SW480 (cell line): Measurements from ENCODE around the gene CNPY2.
"Not testable (repeated sequence)": the region's sequence is repeated elsewhere in the genome, so short reads cannot be mapped to it uniquely, and the experiment has no call there.

Source experiments
- DNase-seq: peaks from one replicate; pipeline ENCODE4 v3.0.0-alpha.2; 2016; ENCODE audit warnings: low spot score

CNPY2 gene

DNA sequence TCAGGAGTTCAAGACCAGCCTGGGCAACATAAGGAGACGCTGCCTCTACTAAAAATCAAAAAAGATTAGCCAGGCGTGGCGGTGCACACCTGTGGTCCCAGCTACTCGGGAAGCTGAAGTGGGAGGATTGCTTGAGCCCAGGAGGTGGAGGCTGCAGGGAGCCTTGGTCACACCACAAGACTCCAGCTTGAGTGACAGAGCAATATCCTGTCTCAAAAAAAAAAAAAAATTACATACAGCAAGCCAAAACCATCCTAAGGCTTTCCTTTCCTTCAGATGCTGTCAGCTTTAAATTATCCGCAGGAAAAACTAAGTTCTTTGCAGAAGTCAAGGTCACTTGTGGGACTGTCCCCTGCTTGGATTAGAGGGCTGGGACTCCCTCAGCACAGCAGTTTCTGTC lies 17.0 kb downstream of the CNPY2 start:
- no peak for DNase-seq

DNA sequence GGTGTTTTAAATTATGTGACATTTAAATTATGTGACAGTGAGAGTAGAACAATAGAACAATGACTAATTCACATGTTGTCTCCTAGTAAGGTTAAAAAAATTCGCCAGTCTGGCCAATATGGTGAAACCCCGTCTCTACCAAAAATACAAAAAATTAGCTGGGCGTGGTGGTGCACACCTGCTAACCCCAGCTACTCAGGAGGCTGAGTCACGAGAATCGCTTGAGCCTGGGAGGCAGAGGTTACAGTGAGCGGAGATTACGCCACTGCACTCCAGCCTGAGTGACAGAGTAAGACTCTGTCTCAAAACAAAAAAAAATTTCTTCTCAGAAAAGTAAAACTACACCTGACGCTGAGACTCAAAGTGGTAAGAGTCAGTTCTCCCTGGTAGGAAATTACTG lies 18.4 kb downstream of the CNPY2 start:
- no peak for DNase-seq

DNA sequence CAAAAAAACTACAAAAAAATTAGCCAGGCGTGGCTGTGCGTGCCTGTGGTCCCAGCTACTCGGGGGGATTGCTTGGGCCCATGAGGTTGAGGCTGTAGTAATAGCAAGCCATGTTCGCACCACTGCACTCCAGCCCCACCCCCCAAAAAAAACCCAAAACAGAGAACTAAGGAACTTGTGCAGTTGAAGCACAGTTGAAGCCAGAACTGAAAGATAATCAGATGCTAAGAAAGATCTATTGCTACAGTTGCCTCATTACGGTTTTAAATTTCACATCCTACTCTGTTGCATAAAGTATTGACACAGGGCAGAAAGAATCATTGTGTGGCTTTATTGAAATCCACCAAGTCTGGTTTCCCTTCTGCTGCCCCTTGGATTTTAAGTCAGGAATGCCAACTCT lies 19.5 kb downstream of the CNPY2 start:
- no peak for DNase-seq

DNA sequence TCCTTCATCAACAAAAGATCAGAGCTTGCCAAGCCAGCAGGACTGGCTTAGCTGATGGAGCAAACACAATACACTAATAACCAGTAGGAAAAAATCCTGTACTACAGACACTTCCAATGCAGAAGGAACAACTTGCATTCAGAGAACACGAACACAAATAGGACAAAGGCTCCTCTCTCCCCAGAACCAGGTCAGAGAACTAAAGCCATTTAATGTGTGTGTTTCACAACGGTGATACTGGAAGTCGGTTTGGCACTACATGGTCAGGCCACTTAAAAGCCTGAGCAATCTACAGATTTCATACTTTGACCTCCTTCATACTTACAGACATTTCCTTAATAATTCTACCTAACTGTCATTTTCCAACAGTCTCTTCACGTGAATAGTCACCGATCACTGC lies 22.0 kb downstream of the CNPY2 start:
- no peak for DNase-seq

DNA sequence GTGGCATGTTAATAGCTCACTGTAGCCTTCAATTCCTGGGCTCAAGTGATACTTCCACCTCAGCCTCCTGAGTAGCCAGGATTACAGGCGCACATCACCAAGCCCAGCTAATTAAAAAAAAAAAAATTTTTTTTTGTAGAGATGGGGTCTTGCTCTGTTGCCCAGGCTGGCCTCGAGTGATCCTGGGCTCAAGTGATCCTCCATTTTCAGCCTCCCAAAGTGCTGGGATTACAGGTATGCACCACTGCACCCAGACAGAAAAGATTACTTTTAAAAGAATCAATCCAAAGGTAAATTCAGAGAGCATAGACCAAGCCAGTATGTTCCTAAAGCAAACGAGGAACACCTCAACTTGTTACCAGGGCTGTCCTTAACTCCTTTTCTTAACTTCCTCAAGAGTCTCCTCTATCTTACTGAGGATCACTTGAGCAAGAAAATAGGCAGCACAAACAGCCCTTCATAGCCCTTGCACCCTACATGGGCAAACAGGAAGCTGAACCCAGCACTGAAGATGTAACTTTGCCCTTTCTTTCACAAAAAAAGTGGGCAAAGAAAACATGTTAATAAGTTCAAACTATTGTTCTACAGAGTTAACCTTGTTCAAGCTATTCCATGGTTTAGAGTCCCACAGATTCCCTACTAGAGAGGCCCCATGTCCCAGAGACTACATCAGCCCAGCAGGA lies 26.9 kb downstream of the CNPY2 start:
- DNase-seq, result no peak

DNA sequence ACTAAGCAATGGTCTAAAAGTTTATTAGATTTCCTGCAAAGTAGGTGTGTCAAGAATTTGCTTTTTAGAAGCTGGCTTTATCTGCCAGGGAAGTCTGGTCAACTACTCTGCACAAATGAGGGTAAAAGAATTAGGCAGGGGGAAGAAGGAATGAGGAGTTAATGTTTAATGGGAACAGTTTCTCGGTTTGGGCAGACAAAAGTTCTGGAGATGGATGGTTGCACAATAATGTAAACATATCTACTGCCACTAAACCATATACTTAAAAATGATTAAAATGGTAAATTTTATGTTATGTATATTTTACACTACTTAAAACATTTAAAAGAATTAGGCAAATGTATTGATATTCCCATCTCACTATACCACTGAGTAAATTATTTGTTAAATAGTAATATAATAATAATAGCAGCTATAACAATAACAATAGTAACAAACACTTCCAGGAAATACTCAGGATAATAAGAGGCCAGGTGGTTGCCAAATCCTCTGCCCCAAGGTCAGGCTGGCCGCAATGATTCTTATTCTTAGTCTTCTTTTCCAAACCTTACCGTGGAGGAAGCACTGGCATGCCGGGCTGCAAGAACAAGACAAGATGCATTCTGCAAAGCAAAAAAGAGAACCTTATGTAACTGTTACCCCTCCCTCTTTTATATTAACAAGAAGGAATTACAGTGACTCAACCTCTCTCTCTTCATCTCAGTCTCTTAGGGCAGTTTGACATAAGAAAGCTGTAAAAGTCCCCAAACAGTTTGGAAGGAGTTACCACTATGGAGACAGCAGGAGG lies 29.6 kb downstream of the CNPY2 start:
- DNase-seq, result no peak

DNA sequence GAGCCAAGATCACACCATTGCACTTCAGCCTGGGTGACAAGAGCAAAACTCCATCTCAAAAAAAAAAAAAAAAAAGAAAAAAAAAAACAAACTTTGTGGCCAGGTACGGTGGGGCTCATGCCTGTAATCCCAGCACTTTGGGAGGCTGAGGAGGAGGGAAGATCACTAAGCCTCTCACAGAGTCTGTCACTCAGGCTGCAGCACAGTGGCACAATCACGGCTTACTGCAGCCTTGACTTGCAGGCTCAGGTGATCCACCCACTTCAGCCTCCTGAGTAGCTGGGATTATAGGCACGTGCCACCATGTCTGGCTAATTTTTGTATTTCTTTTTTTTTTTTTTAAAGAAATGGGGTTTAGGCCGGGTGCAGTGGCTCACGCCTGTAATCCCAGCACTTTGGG lies 31.5 kb downstream of the CNPY2 start:
- DNase-seq, result not testable (repeated sequence)

DNA sequence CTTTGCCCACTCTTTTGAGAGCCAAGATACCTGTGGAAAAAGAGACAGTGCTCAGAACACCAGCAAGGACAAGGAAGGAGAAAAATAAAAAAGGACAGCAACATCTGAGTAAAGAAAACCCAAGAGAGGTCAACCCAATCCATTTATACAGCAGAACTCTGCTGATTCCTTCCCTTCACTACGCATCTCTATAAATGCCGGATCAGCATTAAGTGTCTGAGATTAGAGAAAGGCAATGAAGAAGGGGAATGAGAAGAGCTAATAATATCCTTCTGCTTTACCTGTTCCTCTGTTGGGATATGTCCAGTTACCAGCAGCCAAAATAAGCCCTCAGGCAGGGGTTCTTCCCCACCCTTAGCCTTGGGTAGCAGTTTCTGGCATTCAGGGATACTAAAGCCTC lies 33.2 kb downstream of the CNPY2 start:
- DNase-seq, result no peak

DNA sequence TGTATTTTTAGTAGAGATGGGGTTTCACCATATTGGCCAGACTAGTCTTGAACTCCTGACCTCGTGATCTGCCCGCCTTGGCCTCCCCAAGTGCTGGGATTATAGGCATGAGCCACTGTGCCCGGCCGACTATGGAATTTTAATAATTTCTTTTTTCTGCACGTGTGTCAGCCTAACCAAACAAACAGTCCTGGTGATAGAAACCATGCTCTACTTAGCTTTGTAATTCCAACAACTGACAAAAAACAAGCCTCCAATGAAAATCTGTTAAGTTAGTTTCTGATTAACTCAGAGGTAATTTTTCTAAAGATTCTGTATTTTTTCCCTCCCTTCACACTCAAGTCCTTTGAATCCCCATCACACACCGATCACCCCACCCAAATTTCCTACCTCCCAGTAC lies 33.8 kb downstream of the CNPY2 start:
- DNase-seq, result no peak

DNA sequence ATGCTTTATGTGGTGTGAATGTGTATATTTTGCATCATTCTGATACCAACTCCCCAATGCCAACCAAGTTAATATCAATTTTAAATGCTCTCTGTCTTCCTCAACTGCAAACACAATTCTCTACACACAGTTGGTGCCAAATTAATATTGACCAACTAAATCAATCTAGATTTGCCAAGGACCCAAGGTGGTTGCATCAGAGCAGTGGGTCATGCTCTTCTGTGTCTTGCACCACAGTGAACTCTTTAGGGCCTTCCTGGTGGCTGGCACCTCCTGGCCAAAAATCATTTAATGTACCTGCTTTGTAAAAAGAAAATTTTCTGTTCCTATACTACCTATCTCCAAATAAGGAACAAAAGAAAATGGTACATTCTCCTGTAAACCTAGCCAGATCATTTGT lies 34.9 kb downstream of the CNPY2 start:
- DNase-seq, result no peak

DNA sequence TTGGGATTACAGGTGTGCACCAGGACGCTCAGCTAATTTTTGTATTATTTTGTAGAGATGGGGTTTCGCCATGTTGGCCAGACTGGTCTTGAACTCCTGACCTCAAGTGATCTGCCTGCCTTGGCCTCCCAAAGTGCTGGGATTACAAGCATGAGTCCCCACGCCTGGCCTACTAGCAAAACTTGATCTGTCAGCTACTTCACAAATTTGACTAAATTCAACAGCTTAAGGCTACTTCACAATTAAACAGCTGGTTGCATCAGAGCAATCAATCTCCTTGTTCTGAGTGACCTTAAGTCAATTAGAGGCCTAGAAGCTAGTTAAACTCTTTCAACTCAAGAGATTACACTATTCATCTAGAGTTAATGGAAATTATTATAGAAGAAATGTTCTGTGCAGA lies 36.9 kb downstream of the CNPY2 start:
- DNase-seq, result no peak

DNA sequence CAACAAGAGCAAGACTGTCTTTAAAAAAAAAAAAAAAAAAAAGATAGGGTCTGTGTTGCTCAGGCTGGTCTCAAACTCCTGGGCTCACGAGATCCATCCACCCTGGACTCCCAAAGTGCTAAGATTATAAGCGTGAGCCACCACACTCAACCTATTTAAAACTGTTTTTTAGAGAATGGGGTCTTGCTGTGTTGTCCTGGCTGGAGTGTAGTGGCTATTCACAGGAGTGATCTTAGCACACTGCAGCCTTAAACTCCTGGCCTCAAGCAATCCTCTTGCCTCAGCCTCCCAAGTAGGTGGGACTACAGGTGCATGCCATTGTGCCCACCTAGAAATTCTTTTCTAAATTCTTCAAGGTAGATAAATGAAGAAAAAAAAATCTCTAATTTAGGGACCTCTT lies 41.5 kb downstream of the CNPY2 start:
- DNase-seq, result no peak

DNA sequence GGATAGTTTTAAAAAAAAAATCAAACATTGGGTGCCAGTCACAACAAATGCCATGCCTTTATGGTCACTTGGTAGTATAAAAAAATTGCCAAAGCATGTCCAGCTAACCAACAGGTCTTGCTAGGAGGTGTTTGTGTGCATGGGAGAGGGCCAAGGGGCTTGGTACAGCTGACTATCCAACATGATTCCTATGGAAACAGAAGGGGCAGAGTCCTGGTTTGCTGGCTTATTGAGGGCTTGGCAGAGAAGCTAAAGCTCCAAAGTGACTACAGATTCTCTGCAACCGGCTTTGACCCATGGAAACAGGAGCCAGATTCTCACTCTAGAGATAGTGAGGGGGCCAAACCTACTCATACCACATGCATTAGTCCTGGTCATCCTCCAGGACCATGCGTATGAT lies 43.3 kb downstream of the CNPY2 start:
- not testable (repeated sequence) for DNase-seq

DNA sequence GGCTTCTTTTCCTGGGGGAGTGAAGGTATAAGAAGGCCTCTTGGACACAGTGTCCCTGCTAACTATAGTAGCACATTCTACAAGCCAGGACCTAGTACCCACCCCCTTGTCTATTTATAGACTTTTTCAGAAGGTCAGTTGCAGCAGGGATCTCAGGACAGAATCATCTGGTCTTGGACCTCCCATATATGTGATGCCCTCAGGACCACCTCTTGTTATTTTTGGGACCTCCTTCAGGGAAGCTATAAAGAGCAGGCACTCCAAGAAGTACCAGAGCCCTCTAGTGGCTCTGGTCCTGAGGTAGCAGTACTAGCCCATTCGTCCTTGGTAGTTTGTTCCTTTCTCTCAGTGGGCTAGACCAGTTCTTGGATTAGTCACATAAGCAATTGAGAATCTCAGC lies 44.8 kb downstream of the CNPY2 start:
- DNase-seq, result no peak

DNA sequence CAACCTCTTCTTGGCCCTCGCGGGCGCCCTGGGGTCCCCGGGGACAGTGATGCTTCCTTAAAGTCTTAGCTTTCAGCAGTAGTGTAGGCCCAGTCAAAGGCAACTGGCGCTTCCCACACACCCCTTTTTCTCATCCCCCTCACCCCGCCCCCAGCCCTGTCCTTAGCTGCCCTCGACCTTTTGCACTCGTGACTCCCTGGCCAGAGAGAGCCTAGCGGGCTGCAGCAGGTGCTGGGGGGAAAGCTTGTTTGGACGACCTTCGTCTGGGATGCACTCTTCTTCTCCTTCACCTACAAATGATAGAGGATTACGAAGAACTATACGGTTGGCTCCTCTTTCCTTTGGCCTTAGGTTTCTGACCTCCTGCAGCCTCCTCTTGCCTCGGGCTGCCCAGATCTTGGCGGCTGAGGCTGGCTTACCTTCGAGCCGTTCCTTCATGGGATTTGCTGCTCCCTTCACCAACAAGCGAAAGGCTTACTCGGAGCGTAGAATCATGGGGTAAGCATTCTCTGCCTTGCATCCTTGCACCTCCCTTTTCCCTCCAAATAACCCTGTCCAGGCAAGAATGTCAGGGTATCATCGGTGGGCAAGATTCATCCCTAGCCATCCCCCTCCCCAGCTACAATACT lies 48.2 kb downstream of the CNPY2 start:
- no peak for DNase-seq

DNA sequence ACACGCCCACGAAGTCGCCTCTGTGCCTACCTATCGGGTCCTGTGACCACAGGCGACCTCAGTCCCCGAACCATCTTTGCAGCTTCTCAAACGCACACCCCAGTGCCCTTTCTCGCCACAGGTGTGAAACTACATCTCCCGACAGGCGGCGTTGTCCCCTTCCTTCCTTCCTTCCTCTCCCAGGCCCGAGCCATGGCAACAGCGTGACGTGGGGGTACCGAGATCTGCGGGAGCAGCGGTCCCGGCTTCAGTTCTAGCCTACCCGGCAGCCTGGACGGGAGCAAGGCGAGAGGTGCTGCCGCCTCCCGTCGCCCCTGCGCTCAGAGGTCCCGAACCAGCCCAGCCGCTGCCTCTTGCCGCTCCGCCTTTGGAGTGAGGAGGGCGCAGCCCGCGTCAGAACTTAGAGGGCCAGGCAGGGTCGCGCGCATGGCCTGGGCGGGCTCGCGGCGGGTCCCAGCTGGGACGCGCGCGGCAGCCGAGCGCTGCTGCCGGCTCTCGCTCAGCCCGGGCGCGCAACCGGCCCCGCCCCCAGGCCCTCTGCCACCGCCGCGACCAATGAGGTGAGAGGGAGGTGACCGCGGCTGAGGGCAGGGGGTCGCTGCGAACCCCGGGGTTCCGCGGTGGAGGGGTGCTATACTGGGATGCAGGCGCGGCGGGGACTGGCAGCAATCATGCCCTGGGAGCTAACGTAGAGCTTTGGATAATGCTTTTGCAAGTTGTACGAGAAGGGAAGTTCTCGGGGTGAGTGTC lies 48.9 kb downstream of the CNPY2 start, which contains the start of gene COQ10A:
Gene COQ10A (plus strand): TSS at position 250 of the 750 bp plus-strand sequence. CDS start 177 bp downstream, at position 427.
- DNase-seq, result peak; percentile 91

DNA sequence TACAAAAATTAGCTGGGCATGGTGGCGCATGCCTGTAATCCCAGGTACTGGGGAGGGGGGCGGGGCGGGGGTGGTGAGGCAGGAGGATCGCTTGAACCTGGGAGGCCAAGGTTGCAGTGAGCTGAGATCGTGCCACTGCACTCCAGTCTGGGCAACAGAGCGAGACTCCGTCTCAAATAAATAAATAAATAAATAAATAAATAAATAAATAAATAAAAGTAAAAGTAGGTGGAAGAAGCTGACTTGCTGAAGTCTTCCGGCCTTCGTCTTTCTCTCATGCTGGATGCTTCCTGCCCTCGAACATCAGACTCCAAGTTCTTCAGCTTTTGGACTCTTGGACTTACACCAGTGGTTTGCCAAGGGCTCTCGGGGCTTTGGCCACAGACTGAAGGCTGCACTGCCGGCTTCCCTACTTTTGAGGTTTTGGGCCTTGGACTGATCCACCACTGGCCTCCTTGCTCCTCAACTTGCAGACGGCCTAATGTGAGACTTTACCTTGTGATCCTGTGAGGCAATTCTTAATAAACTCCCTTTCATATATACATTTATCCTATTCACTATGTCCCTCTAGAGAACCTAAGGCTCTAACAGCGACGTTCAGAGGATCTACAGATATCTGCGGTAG lies 49.6 kb downstream of the CNPY2 start:
- not testable (repeated sequence) for DNase-seq

DNA sequence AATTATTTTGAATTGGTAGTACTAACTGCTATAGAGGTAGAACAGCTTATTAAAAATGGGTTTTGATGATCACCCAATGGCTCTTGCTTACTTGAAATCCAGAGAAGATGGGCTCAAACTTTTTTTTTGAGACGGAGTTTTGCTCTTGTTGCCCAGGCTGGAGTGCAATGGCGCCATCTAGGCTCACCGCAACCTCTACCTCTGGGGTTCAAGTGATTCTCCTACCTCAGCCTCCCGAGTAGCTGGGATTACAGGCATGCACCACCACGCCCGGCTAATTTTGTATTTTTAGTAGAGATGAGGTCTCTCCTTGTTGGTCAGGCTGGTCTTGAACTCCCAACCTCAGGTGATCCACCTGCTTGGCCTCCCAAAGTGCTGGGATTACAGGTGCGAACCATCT lies 52.8 kb downstream of the CNPY2 start:
- not testable (repeated sequence) for DNase-seq

DNA sequence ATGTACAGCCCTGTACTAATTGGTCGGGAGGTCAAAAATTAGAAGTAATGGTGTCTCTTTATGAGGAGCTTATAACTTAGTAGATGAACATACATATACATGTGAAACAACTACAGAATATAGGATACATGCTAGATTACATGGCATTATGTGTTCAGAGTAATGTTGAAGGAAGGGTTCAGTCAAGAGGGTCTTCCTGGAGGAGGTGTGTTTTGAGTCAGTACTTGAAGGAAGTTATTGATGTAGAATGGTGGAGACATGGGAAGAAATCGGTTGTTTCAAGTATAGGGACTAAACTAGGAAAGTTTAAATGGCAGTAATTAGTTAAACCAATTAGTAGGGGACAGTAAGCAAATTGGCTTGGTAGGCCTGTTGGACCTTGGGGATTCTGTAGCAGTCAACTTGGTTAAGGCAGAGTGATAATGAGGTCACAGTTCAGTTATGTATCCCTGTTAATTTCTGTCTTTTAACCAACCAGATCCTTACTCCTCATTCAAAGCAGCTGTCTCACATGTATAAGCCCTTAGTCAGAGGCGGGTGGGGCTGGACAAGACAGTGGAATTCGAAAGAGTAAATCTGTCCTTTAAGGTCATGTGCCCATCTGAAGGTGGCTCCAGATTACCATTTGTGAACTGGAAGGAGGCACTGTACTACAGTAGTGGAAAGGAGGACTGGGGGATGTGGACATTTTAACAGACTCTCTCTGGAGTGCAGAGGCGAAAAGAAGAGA lies 54.1 kb downstream of the CNPY2 start:
- DNase-seq, result peak; percentile 87

DNA sequence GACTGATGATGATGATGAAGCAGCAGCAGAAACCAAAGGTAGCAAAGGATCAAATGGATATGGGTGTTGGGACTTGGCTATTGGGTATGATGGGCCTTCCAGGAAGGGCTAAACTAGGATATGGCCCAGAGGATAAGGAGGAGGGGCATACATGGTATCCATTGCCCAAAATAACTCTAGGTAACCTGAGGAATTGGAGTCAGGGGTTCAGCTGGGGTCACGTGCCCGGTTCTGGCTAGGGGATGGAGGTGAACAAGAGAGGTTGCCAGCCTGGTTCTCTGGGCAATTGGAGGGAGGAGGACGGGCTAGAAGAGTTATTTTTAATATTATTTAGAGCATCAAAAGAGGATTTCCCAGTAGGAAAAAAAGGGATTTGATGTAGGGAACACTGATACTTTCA lies 54.9 kb downstream of the CNPY2 start:
- no peak for DNase-seq

DNA sequence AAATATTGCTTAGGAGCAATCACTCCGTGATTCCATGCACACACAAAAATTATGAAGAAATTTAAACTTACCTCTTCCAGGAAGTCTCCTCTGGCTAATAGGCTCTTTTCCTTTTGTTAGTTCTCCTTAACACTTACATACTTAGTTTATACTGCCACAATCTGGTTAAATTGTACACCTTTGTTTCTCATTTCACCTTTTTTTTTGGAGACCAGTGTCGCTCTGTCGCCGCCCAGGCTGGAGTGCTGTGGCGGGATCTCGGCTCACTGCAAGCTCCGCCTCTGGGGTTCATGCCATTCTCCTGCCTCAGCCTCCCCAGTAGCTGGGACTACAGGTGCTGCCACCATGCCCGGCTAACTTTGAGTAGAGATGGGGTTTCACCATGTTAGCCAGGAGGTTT lies 55.4 kb downstream of the CNPY2 start:
- DNase-seq, result no peak
